HFFc6 (cell line): ENCODE results near the gene ST7. TPM values are rescaled to one million over a fixed set of nuclear protein-coding genes. Genes with fewer than 3 reads are reported as not detected.

ENCODE experiments used
- DNase-seq: peaks from one replicate; pipeline ENCODE4 v3.0.0-alpha.2; 2018
- H3K27ac Mint-ChIP-seq: 2 replicates; pipeline ENCODE4 v1.8.0; 2020; ENCODE audit warnings: mild to moderate bottlenecking, mixed read lengths
- H3K27me3 Mint-ChIP-seq: 2 replicates; pipeline ENCODE4 v1.8.0; 2021; ENCODE audit warnings: mild to moderate bottlenecking, moderate library complexity, mixed read lengths; ENCODE audit not compliant: insufficient read depth
- H3K36me3 Mint-ChIP-seq: 2 replicates; pipeline ENCODE4 v1.8.0; 2021; ENCODE audit warnings: low read depth, mixed read lengths
- H3K4me1 Mint-ChIP-seq: 2 replicates; pipeline ENCODE4 v1.8.0; 2020; ENCODE audit warnings: low read depth, mixed read lengths
- H3K4me3 Mint-ChIP-seq: 2 replicates; pipeline ENCODE4 v1.8.0; 2020; ENCODE audit warnings: mild to moderate bottlenecking, moderate library complexity, mixed read lengths
- H3K9me3 Mint-ChIP-seq: 2 replicates; pipeline ENCODE4 v1.8.0; 2020; ENCODE audit warnings: mild to moderate bottlenecking, mixed read lengths
- total RNA-seq, 6 experiments: library from RNA; stranded (reverse); fragmentation: NEBNext Ultra II Directional; extraction: Animal tissue kit (Norgen Biotek cat#: 25700); gene quantifications; 2 replicates in 1 of 6; 3 replicates in 5 of 6; pipeline ENCODE4 v1.2.3, GENCODE V29; 2021
- TF ChIP-seq, protein P1 (sequence below): fragments of 200-600 bp; sonication (generic); IDR thresholded peaks from 2 replicates; pipeline ENCODE4 v1.5.0; 2021; ENCODE audit warnings: antibody characterized with exemption, mild to moderate bottlenecking

Gene ST7
- total RNA-seq, 6 experiments from 2014 or later = 13.5 to 18.8 (median 16.8) TPM

DNA sequence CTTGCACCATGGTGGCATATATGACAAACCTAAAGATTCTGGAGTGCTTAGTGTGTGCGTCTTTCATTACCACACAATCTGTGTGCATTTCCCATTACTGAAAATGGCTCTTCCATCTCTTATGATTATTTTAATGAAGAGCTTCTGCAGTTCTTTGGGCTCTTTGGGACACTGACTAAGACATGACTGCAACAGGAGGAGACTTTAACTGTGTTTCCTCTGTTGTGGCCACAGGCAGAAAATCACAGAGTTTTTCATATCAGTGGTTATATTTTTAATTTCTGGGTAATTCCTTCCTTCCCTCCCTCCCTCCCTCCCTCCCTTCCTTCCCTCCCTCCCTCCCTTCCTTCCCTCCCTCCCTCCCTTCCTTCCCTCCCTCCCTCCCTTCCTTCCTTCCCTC lies 311.4 kb downstream of the ST7 start:
- Mint-ChIP-seq H3K27ac (no peak overlapping the region), H3K4me1 (peaks cover 27% of the 10 kb centered on the region), H3K36me3 (peaks cover 10% of the 10 kb centered on the region; the same call in 1 of the 2 replicates), H3K27me3 (no peaks in the 10 kb centered on the region), H3K9me3 (no peaks in the 10 kb centered on the region), H3K4me3 (no peak overlapping the region)
- TF ChIP-seq, protein P1, sequence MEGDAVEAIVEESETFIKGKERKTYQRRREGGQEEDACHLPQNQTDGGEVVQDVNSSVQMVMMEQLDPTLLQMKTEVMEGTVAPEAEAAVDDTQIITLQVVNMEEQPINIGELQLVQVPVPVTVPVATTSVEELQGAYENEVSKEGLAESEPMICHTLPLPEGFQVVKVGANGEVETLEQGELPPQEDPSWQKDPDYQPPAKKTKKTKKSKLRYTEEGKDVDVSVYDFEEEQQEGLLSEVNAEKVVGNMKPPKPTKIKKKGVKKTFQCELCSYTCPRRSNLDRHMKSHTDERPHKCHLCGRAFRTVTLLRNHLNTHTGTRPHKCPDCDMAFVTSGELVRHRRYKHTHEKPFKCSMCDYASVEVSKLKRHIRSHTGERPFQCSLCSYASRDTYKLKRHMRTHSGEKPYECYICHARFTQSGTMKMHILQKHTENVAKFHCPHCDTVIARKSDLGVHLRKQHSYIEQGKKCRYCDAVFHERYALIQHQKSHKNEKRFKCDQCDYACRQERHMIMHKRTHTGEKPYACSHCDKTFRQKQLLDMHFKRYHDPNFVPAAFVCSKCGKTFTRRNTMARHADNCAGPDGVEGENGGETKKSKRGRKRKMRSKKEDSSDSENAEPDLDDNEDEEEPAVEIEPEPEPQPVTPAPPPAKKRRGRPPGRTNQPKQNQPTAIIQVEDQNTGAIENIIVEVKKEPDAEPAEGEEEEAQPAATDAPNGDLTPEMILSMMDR = no peak
- DNase-seq = no peak

DNA sequence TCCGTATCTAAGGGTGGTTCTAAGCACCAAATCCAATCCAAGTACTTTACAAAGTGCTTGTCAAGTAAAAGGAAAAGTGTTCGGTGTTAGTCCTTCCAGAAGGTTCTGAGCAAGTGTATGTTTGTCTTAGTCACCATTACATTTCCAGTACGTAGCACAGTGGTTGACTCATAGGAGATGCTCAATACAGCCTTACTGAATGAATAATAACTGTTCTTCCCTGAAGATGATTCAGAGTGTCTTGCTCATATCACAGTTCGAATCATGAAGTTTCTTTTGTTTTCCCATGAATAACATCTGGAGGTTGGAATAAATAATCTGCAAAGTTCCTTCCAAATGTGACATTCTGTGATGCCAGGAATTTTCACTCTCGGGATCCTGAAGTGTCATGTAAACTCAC lies 316.1 kb downstream of the ST7 start:
- Mint-ChIP-seq H3K9me3 (no peaks in the 10 kb centered on the region), H3K27ac (peak overlapping the region; percentile 96), H3K4me1 (peaks cover 38% of the 10 kb centered on the region), H3K4me3 (peak overlapping the region; percentile 78), H3K27me3 (no peaks in the 10 kb centered on the region; the same call in 1 of the 2 replicates), H3K36me3 (peaks cover 10% of the 10 kb centered on the region; the same call in 1 of the 2 replicates)
- TF ChIP-seq, protein P1 = no peak
- peak; percentile 97 for DNase-seq

DNA sequence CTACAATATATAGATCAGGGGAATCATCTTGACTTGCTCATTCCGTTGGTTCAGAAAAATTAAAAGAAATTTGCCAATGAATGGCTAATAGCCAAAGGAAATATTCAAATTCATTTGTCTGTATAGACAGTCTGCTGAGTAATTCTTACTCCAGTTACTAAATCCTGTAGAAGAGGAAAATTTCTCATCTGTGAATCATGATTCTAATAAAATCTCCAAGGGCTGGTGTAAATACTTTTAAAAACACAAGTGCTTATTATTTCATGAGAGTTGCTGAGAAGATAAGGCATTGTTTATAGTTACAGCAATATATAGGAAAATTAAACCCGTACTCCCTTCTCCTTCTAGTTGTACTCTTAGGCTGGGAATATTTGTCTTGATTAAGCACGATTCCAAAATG lies 316.6 kb downstream of the ST7 start:
- Mint-ChIP-seq H3K36me3 (peaks cover 10% of the 10 kb centered on the region; the same call in 1 of the 2 replicates), H3K4me1 (peaks cover 42% of the 10 kb centered on the region), H3K4me3 (peak overlapping the region; percentile 78), H3K27ac (peak overlapping the region; percentile 96), H3K9me3 (no peaks in the 10 kb centered on the region), H3K27me3 (no peaks in the 10 kb centered on the region; the same call in 1 of the 2 replicates)
- peak; percentile 93 for DNase-seq
- TF ChIP-seq, protein P1 = no peak

DNA sequence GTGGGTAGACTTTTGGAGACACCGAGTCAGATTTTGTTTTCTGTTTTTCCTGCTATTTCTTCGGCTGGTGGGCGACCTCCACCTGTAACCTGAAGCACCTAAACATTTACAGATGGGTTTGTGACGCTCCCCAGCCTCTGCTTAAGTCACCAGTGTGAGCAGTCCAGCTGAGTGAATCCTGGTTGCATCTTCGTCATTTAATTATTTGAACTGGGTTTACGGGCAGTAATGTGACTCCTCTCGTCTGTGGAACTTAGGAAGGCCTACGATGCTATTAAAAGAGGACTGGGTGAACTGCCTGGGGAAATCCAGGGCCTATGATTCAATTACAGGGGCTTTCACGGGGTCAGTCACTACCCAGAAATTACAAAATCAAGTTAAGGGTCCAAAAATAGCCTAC lies 317.1 kb downstream of the ST7 start:
- no peaks in the 10 kb centered on the region for H3K9me3 Mint-ChIP-seq
- H3K4me3 Mint-ChIP-seq = peak overlapping the region; percentile 78
- H3K4me1 Mint-ChIP-seq = peaks cover 46% of the 10 kb centered on the region
- H3K27me3 Mint-ChIP-seq = no peaks in the 10 kb centered on the region; the same call in 1 of the 2 replicates
- H3K36me3 Mint-ChIP-seq = peaks cover 10% of the 10 kb centered on the region; the same call in 1 of the 2 replicates
- peak; percentile 86 for DNase-seq
- TF ChIP-seq, protein P1 = no peak
- H3K27ac Mint-ChIP-seq = peak overlapping the region; percentile 96

DNA sequence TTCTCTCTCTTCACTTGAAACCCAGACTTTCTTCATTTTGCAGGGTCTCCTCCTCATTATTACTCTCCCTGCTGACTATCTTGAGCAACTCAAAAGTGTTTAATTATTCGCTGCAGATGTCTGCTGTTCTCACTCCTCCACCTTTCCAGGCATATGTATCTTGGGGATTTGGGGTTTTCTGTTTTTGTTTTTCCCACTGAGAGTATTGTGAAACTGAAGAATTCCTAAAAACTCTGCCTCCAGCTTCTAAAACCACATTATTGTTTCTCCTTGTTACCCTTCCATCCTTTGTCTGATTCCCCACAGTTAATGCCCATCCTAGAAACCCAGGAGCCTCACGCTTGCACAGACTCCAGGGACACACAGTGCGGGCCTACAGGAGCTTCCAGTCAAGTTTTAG lies 318.3 kb downstream of the ST7 start:
- peaks cover 5% of the 10 kb centered on the region; the same call in 1 of the 2 replicates for H3K36me3 Mint-ChIP-seq
- peaks cover 46% of the 10 kb centered on the region for H3K4me1 Mint-ChIP-seq
- H3K27me3 Mint-ChIP-seq = no peaks in the 10 kb centered on the region; the same call in 1 of the 2 replicates
- TF ChIP-seq, protein P1 = no peak
- no peak for DNase-seq
- no peaks in the 10 kb centered on the region for H3K9me3 Mint-ChIP-seq
- H3K4me3 Mint-ChIP-seq = peak overlapping the region; percentile 52
- H3K27ac Mint-ChIP-seq = peak overlapping the region; percentile 96
